Activated CD8-positive, alpha-beta memory T cell treated with anti-CD3 and anti-CD28 coated beads for 48 hours (primary cell): ENCODE measurements around the gene CAMKK2.
"Not testable (repeated sequence)": the region's sequence is repeated elsewhere in the genome, so short reads cannot be mapped to it uniquely, and the experiment has no call there.

Experiments
- DNase-seq, 3 experiments: peaks; one replicate each; pipeline ENCODE4 v3.0.0-alpha.2; 2020; ENCODE audit warnings: low read depth in 2 of 3, low spot score in 2 of 3

The CAMKK2 gene

DNA sequence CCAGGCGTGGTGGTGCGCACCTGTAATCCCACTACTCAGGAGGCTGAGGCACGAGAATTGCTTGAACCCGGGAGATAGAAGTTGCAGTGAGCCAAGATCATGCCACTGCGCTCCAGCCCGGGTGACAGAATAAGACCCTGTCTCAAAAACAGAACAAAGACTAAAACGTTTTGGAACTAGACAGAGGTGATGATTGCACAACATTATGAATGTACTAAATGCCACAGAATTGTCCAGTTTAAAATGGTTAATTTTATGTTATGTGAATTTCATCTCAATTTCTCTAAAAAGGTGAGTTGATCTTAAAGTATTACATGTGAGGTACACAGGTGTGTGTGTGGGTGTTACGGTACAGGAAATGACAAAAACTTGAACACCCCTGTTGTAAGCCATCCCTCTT lies 70.1 kb downstream of the CAMKK2 start:
- DNase-seq: no peak

DNA sequence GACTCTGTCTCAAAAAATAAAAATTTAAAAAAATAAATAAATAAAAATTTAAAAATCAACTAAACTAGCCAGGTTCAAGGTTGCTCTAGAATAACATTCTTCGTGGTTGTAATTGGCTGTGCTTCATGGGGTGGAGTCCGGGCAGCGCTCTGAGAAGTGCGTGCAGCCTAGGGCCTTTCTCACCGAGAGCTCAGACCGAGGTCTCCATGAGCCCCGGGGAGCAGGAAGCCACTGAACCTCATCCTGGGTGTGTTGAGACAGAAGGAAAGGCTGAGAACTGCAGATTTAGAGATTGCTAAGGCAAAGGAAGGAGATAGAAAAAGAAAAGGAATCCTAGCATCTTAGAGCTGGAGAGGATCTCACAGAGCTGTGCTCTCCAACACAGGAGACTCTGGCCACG lies 71.9 kb downstream of the CAMKK2 start:
- DNase-seq: no peak

DNA sequence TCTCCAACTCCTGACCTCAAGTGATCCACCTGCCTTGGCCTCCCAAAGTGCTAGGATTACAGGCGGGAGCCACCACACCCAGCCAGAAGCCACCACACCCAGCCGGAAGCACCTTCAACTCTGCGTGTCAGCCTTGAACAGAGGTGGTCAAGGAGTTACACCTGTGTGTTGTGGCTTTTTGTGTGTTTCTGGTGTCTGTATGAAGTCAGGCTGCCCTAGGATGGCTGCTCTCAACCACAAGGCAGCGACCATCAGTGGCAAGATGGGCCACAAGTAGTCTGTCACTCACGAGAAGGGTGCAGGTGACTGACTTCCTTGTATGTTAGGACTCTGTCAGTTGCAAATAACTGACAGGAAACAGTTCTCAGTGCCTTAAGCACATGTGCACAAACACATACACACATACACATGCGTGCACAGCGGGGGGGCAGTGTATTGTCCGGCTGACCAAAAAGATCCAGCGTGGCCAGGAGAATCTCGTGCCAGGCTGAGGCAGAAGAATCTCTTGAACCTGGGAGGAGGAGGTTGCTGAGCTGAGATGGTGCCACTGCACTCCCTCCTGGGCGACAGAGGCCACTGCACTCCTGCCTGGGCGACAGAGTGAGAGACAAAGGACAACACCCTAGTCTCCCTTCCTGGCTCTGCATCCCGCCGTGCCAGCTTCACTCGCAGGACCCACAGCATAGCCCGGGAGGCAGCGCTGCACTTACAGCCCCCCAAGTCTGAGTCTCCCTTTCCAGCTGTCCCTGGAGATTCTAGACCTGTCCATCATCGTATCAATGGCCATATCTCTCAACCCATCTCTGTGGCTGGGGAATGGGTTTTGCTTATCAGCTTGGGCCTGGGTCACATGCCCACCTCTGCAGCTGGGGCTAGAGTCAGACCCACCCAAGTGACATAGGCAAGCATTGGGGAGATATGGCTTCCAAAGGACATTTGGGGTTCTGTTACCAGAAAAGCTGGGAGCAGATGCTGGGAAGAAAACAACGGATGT lies 72.9 kb downstream of the CAMKK2 start:
- DNase-seq: no peak

DNA sequence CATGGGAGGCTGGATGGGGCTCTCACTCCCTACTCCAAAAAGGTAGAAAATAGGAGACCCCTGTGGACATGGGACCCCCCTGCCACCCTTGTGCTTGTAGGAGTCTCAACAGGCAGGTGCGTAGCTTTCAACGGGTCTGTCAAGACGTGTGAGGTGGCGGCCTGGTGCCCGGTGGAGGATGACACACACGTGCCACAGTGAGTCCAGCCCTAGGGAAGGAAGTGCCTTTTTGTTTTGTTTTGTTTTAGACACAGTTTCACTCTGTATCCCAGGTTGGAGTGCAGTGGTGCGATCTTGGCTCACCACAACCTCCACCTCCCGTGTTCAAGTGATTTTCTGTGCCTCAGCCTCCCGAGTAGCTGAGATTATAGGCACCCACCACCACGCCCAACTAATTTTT lies 73.7 kb downstream of the CAMKK2 start:
- no peak for DNase-seq

GRCh38 chr12:121219353-121219986 lies 77.0 kb downstream of the CAMKK2 start:
- no peak for DNase-seq

DNA sequence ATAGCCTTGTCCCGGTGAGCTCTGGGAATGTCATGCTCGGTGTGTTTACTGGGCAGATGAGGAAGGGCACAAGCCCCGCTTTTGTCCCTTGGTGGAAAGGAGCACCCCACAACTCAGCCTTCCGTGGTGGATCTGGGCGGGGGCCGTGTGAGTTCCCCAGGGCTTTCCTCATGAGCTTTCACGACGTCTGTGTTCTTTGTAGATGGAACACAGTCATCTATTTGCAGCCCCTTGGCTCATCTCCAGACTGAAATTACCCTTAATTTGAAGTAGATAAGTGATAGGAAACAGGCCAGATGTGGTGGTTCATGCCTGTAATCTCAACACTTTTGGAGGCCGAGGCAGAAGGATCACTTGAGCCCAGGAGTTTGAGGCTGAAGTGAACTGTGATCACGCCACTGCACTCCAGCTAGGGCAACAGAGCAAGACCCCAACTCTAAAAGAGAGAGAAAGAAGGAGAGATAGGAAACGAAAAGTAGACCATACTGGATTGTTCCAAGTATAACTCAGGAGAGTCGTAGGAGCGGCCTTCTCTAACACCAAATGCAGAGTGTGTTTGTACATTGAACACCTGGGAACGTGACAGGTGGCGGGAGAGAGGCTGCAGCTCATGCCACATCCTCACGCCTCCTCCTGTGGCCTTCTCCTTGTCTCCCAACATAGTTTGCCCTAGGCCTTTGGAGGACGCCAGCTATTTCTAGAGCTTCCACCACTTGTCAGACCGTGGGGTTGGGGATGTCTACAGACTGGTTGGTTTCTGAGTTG lies 77.7 kb downstream of the CAMKK2 start:
- no peak for DNase-seq

DNA sequence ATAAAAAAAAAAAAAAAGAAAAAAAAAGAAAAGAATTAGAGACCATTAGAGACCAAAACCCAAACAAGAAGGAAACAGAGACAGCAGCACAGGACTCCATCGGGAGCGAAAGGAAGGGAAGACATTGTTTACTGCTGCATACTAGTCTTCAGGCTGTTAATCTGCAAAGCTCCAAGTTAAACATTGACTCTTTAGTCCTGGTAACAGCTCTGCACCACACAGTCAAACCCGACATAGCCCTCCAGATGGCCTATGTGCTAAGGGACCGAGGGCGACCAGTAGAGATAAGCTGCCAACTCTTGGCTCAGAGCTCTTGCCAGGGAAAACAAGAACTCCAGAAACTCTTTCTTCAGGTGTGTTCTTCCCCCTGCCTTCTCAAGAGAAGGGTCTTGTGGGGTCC lies 78.7 kb downstream of the CAMKK2 start:
- no peak for DNase-seq

GRCh38 chr12:121217063-121217462 lies 79.4 kb downstream of the CAMKK2 start:
- no peak for DNase-seq

DNA sequence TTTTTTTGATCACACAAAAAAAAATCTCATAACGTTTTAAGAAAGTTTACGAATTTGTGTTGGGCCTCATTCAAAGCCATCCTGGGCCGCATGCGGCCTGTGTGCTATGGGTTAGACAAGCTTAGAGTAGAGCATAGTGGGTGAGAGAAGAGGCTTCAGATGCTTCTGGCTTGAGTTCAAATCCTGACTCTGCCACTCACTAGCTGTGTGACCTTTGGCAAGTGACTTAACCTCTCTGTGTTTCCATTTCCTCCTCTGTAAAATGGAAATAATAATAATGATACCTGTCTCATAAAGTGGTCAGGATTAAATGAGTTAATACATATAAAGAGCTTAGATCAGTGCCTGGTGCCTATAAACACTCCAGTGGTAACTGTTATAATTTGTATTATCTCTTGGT lies 80.4 kb downstream of the CAMKK2 start:
- no peak for DNase-seq

- DNase-seq: no peak
These were observed 81.4 kb downstream of the CAMKK2 start for GRCh38 chr12:121214855-121215745.

DNA sequence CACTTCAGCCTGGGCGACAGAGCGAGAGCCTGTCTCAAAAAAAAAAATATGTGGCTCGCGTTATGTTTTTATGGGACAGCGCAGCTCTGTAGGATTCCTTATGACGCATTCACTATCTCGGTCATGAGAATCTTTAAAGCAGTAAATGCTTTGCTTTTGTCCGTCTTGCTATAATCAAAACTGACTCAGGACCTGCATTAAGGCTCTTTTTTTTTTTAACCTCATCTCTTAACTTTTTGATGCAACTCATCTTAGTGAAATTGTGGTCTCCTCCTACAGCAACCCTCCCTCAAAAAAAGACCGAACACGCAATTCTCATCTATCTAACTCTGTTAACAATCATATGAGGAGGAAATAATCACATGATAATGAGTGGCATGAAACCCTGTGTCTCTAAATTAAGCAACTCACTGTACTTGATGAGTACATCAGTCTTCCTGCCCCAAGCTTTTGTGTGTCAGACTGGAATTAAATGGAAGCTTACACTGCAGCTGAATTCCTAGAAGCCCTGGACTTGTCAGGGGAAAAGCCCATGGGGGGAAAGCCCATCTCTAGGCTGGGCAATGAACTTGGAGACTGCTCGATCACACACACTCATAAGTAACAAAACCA lies 82.2 kb downstream of the CAMKK2 start:
- DNase-seq: no peak

GRCh38 chr12:121212875-121213274 lies 83.6 kb downstream of the CAMKK2 start:
- DNase-seq: no peak

DNA sequence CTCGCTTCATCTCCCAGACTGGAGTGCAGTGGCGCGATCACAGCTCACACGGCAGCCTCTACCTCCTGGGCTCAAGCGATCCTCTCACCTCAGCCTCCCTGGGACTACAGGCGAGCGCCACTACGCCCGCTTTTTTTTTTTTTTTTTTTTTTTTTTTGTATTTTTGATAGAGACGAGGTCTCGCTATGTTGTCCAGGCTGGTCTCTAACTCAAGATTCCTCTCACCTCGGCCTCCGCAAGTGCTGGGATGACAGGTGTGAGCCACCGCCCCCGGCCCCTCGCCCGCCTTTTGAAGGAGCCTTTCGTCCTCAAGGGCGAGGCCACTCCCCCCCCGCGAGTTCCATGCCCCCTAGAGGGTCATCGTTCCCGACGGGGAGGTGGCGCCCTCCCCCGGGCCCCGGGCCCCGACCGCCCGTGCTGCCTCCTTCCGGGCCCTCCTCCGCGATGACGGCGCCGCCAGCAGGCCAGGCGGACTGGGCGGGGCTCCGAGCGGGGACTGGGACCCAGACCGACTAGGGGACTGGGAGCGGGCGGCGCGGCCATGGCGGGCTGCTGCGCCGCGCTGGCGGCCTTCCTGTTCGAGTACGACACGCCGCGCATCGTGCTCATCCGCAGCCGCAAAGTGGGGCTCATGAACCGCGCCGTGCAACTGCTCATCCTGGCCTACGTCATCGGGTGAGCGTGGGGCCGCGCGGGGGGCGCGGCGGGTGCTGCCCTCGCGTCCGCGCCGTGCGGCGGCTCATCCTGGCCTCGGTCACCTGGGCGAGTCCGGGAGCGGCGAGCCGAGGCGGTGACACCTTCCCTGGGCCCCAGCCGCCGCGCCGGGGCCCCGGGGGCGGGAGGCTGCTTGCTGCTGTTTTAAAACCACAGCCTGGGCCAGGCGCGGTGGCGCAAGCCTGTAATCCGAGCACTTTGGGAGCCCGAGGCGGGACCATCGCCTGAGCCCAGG lies 86.6 kb downstream of the CAMKK2 start, which contains the start of gene P2RX4:
Gene P2RX4, plus strand, starts transcription at position 506 of the 949 bp plus-strand sequence. Its CDS starts 36 bp downstream, at position 542.
- DNase-seq: peak; percentile 66 to 81 (median 75)

GRCh38 chr12:121209221-121209620 lies 87.3 kb downstream of the CAMKK2 start:
- DNase-seq: no peak

- DNase-seq: not testable (repeated sequence)
These were observed 87.9 kb downstream of the CAMKK2 start for GRCh38 chr12:121208571-121208970.

DNA sequence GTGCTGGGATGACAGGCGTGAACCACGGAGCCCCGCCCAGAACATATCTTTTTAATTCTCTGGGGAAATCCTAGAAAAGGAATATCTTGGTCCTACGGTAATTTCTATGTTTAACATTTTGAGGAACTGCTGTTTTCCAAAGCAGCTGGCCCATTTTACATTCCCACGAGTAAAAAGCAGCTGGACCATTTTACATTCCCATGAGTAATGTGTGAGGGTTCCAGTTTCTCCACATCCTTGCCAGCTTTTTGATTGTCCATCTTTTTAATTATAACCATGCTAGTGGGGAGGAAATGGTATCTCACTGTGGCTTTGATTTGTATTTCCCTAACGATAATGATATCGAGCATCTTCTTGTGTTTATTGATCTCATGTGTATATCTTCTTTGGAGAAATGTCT lies 91.0 kb downstream of the CAMKK2 start:
- no peak for DNase-seq

- no peak for DNase-seq
These were observed 93.0 kb downstream of the CAMKK2 start for GRCh38 chr12:121203482-121203881.

GRCh38 chr12:121202407-121203355 lies 93.8 kb downstream of the CAMKK2 start:
- DNase-seq: no peak
